Endodermal cell (in vitro differentiated cells): ENCODE data around the gene AGFG1. TPM values are rescaled to one million over a fixed set of nuclear protein-coding genes. Genes with fewer than 3 reads are reported as not detected.
"Not testable (repeated sequence)": the region's sequence is repeated elsewhere in the genome, so short reads cannot be mapped to it uniquely, and the experiment has no call there.

Source experiments
- DNase-seq: peaks from one replicate; pipeline ENCODE4 v3.0.0-alpha.2; 2017
- H3K27ac ChIP-seq: 2 replicates; pipeline ENCODE4 v1.5.1; 2013; ENCODE audit warnings: mild to moderate bottlenecking, low read depth, low read length, moderate library complexity
- H3K27me3 ChIP-seq: 2 replicates; pipeline ENCODE4 v1.6.1; 2013; ENCODE audit warnings: mild to moderate bottlenecking, low read length, moderate library complexity; ENCODE audit not compliant: insufficient read depth, control insufficient read depth, poor library complexity, severe bottlenecking
- H3K36me3 ChIP-seq: 2 replicates; pipeline ENCODE4 v1.7.0; 2013; ENCODE audit warnings: mild to moderate bottlenecking, low read length, moderate library complexity; ENCODE audit not compliant: control insufficient read depth, insufficient read depth
- H3K4me1 ChIP-seq: one replicate; pipeline ENCODE4 v1.7.0; 2013; ENCODE audit warnings: low read length; ENCODE audit not compliant: control insufficient read depth, insufficient read depth
- H3K4me3 ChIP-seq: 2 replicates; pipeline ENCODE4 v1.5.1; 2013; ENCODE audit warnings: mild to moderate bottlenecking, low read length, moderate library complexity
- H3K9ac ChIP-seq: 2 replicates; pipeline ENCODE4 v1.6.1; 2013; ENCODE audit warnings: mild to moderate bottlenecking, low read length, moderate library complexity; ENCODE audit not compliant: poor library complexity, severe bottlenecking; ENCODE audit errors: extremely low read depth
- H3K9me3 ChIP-seq: 2 replicates; pipeline ENCODE4 v1.6.1; 2013; ENCODE audit warnings: mild to moderate bottlenecking, low read length, moderate library complexity; ENCODE audit not compliant: control insufficient read depth
- H3K27ac Mint-ChIP-seq: 2 replicates; pipeline ENCODE4 v1.8.0; 2020; ENCODE audit warnings: mixed read lengths
- H3K27me3 Mint-ChIP-seq: 2 replicates; pipeline ENCODE4 v1.8.0; 2021; ENCODE audit warnings: mild to moderate bottlenecking, mixed read lengths; ENCODE audit not compliant: insufficient read depth
- H3K36me3 Mint-ChIP-seq: 2 replicates; pipeline ENCODE4 v1.8.0; 2020; ENCODE audit warnings: low read depth, mixed read lengths
- H3K4me1 Mint-ChIP-seq: 2 replicates; pipeline ENCODE4 v1.8.0; 2020; ENCODE audit warnings: mixed read lengths
- H3K4me3 Mint-ChIP-seq: 2 replicates; pipeline ENCODE4 v1.8.0; 2020; ENCODE audit warnings: mild to moderate bottlenecking, moderate library complexity, mixed read lengths
- H3K9me3 Mint-ChIP-seq: 2 replicates; pipeline ENCODE4 v1.8.0; 2020; ENCODE audit warnings: mild to moderate bottlenecking, mixed read lengths
- WGBS, 2 experiments: methylation state at CpG; one replicate each; pipeline versions ENCODE4 v1.1.5 to v1.1.7; 2013; ENCODE audit warnings: missing lambda C conversion rate in 2 of 2, mixed read lengths in 1 of 2; ENCODE audit not compliant: insufficient coverage in 1 of 2, insufficient read length in 1 of 2; 5-methylcytosine and 5-hydroxymethylcytosine counted together
- total RNA-seq, 2 donors: library from RNA; stranded (reverse); fragmentation: NEBNext Ultra II Directional in 1 of 2; extraction: Animal tissue kit (Norgen Biotek cat#: 25700) in 1 of 2; gene quantifications; 2 replicates in 1 of 2; 3 replicates in 1 of 2; pipeline ENCODE4 v1.2.1, GENCODE V29; 2021
- TF ChIP-seq, protein P1 (sequence below): fragments of 200-600 bp; sonication (generic); conservative IDR thresholded peaks from 2 replicates; pipeline ENCODE4 v1.5.0; 2021; ENCODE audit warnings: antibody characterized with exemption, mild to moderate bottlenecking

AGFG1 gene
- total RNA-seq, 2 donors from 2014 or later: 90.3 to 92.0 TPM

DNA sequence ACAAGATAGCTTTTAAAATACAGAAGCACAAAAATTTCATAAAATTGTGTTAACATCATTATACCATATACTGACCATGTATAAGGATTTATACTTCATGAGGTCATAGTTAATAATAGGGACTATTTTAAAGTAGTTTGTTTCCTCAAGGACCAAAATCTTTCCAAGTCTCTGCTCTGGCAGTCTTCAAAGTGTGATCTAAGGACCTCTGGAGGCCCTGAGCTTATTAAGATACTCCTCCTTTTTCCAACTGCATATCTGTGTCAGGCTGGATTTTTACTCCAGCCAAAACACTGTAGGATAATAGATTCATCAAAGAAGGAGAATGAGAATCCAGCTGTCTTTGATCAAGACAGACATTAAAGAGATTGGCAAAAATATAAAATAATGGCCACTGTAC is 125.1 kb downstream of the AGFG1 start:
- Histone ChIP-seq H3K36me3 (no peaks in the 10 kb centered on the region), H3K4me3 (no peak overlapping the region), H3K9me3 (no peaks in the 10 kb centered on the region), H3K9ac (no peak overlapping the region), H3K27me3 (no peaks in the 10 kb centered on the region), H3K4me1 (peaks cover 3% of the 10 kb centered on the region), H3K27ac (no peak overlapping the region)
- Mint-ChIP-seq H3K4me3 (no peak overlapping the region), H3K36me3 (no peaks in the 10 kb centered on the region), H3K9me3 (no peaks in the 10 kb centered on the region), H3K27me3 (no peaks in the 10 kb centered on the region), H3K27ac (no peak overlapping the region), H3K4me1 (peaks cover 9% of the 10 kb centered on the region)
- DNase-seq: no peak
- TF ChIP-seq, protein P1, sequence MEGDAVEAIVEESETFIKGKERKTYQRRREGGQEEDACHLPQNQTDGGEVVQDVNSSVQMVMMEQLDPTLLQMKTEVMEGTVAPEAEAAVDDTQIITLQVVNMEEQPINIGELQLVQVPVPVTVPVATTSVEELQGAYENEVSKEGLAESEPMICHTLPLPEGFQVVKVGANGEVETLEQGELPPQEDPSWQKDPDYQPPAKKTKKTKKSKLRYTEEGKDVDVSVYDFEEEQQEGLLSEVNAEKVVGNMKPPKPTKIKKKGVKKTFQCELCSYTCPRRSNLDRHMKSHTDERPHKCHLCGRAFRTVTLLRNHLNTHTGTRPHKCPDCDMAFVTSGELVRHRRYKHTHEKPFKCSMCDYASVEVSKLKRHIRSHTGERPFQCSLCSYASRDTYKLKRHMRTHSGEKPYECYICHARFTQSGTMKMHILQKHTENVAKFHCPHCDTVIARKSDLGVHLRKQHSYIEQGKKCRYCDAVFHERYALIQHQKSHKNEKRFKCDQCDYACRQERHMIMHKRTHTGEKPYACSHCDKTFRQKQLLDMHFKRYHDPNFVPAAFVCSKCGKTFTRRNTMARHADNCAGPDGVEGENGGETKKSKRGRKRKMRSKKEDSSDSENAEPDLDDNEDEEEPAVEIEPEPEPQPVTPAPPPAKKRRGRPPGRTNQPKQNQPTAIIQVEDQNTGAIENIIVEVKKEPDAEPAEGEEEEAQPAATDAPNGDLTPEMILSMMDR: no peak

DNA sequence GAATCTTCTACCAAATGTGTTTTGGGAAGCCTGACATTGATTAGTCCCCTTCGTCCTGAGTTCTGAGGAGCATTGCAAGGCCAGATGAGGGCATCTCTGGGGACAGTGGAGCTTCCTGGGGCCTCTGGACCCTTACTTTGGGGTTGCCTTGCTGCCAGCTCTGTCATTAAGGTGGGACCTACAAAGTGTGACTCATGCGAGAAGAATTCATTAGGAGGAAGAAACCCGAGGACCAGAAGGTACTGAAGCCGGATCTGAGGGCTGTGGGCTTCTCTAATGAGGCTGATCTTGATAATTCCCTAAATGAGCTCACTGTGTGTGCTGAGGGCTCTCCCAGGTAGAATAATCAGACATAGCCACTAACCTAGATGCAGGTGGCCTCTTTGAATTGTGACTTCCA is 126.0 kb downstream of the AGFG1 start:
- TF ChIP-seq, protein P1: no peak
- DNase-seq: peak; percentile 75
- no peaks in the 10 kb centered on the region for H3K27me3 Mint-ChIP-seq
- no peak overlapping the region for H3K4me3 Mint-ChIP-seq
- H3K9me3 Mint-ChIP-seq: no peaks in the 10 kb centered on the region
- no peak overlapping the region for H3K9ac ChIP-seq
- H3K27me3 ChIP-seq: no peaks in the 10 kb centered on the region
- no peaks in the 10 kb centered on the region for H3K9me3 ChIP-seq
- H3K4me1 ChIP-seq: peaks cover 3% of the 10 kb centered on the region
- H3K27ac ChIP-seq: no peak overlapping the region
- peak overlapping the region; percentile 79 for H3K27ac Mint-ChIP-seq
- H3K36me3 ChIP-seq: no peaks in the 10 kb centered on the region
- H3K4me1 Mint-ChIP-seq: peaks cover 9% of the 10 kb centered on the region
- 64 to 73% methylated on average over 4 of the region's 4 CpGs for WGBS, 2 experiments
- no peak overlapping the region for H3K4me3 ChIP-seq
- no peaks in the 10 kb centered on the region for H3K36me3 Mint-ChIP-seq

DNA sequence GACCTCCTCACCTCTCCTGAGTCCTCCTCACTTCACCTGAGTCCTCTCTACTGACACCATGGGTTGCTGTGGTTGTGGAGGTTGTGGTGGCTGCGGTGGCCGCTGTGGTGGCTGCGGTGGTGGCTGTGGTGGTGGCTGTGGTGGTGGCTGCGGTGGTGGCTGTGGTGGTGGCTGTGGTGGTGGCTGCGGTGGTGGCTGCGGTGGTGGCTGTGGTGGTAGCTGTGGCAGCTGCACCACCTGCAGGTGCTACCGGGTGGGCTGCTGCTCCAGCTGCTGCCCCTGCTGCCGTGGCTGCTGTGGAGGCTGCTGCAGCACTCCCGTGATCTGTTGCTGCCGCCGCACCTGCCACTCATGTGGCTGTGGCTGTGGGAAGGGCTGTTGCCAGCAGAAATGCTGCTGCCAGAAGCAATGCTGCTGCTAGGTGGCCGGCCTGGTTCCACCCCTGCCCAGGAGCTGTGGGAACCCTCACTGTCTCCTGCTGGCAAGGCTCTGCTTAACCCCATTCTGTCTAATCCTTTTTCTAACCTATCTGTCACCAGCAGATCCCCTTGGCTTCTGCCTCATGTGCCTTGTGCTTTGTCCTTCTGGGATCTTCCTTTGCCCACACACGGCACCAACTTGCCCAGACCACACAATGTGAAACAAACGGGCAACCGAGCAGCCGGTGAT is 127.0 kb downstream of the AGFG1 start, which contains the start of gene SCYGR2:
Gene SCYGR2, plus strand, starts transcription at position 59 of the 669 bp plus-strand sequence. Its CDS starts 0 bp downstream, at position 59.
- not testable (repeated sequence) for H3K27me3 ChIP-seq, H3K36me3 ChIP-seq, H3K4me3 Mint-ChIP-seq, H3K27me3 Mint-ChIP-seq, H3K27ac ChIP-seq, H3K9me3 ChIP-seq, H3K9me3 Mint-ChIP-seq, H3K4me1 Mint-ChIP-seq, H3K9ac ChIP-seq, H3K4me1 ChIP-seq, H3K4me3 ChIP-seq, H3K36me3 Mint-ChIP-seq, DNase-seq
- WGBS, 2 experiments: 89 to 94% methylated on average over 1 to 13 of the region's 16 CpGs
- peak within 1 kb of the TSS; percentile 79 for H3K27ac Mint-ChIP-seq

DNA sequence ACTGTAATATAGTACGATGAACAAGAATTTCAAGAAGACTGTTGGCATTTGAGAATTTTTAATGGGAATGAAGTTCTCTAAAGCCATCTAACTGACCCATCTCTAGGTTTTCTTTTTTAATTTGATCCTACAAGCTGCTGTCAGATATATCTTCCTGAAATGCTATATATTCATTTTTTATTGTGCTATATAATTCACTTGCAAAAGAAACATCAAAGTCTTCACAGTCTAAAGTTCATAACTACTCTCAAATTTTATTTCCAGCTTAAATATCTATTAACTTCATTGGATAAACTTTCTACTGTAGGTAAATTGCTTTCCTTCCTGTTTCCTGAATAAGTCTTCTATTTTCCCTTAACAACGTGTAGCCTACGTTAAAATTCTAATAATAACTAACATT is 130.4 kb downstream of the AGFG1 start:
- Mint-ChIP-seq H3K9me3 (no peaks in the 10 kb centered on the region), H3K27me3 (no peaks in the 10 kb centered on the region), H3K4me3 (no peak overlapping the region), H3K36me3 (no peaks in the 10 kb centered on the region), H3K27ac (no peak overlapping the region), H3K4me1 (peaks cover 9% of the 10 kb centered on the region)
- DNase-seq: no peak
- no peaks in the 10 kb centered on the region for H3K36me3 ChIP-seq
- H3K4me3 ChIP-seq: no peak overlapping the region
- TF ChIP-seq, protein P1: no peak
- no peak overlapping the region for H3K9ac ChIP-seq
- H3K4me1 ChIP-seq: peaks cover 3% of the 10 kb centered on the region
- no peak overlapping the region for H3K27ac ChIP-seq
- H3K27me3 ChIP-seq: no peaks in the 10 kb centered on the region
- WGBS, 2 experiments: 90 to 100% methylated on average over 2 to 3 of the region's 3 CpGs
- H3K9me3 ChIP-seq: no peaks in the 10 kb centered on the region
